Hematopoietic multipotent progenitor cell treated with erythropoietin and hydrocortisone succinate and interleukin-3 and kit ligand, for 15 days (in vitro differentiated cells): ENCODE results near the gene BMAL1.

Source experiments
- DNase-seq: peaks from one replicate; pipeline ENCODE4 v3.0.0-alpha.2; 2015; ENCODE audit warnings: low spot score

BMAL1 gene

DNA sequence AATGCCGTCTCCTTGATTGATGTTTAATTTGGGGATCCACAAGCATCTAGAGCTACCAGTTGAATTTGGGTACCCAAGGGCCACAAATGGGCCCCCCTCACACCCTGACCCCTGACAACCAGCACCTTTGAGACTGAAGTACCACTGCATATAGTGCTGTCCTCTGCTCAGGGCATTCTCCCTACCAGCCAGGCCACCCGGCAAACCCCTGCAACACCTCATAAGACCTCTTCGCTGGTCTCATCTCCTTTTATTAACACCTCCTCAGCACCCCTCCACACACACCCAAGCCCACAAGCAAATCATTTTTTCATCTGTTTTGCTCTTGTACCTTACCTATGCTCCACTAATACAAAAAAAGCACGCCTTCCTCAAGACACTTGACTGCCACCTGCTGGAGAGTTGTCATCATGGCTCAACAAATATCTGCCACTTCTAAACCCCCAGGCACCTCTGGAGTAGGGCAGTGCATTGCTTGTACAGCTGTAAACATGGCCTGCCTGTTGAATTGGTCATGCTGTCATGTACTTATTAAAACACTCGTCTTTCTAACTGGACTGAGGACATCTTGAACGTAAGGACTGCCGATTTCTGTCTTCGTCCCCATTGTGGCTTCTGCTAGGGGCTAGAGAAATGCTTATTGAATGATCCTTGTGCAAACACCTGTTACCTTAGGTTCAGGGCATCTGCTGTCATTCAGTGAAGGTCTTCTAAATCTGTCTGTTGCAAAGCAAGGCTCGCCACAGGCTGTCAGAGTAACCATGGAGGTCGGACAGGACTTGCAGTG is 66.5 kb downstream of the BMAL1 start:
- peak; percentile 55 for DNase-seq

DNA sequence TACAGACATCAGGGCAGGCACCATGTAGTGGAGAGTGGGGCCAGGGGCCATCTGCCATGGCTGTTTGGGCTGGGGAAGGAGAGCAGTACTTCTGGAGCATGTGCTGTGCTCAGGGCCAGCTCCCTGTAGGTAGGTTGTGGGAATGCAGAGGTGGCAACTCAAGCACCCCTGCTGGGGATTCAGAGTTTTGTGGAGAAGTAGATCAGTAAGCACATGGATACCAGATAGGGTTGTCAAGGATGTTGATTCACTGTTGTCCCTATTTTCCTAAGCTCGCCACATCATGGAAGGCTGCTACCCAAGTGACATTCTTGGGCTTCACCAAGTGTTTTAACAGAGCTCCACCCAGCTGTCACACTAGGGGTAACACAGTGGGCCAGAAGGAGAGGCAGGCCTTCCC is 67.2 kb downstream of the BMAL1 start:
- DNase-seq, result no peak

DNA sequence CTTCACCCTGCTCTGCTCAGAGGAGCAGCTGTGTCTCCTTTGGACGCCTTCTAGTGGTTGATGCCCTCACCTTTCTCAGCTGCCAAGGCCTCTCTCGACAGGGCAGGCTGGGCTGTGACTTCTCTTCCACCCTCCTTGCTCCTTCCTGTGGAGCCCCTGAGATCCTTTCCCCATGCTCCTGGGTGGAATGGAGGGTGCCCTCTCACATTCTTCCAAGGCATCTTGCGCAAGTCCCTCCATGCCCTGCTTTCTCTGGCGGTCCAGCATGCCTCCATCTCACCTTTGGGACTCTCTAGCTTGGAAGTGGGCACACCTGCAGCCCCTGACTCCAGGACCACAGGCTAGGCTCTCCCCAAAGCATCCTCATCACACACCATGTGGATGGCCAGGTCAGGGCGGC is 68.9 kb downstream of the BMAL1 start:
- DNase-seq, result no peak

DNA sequence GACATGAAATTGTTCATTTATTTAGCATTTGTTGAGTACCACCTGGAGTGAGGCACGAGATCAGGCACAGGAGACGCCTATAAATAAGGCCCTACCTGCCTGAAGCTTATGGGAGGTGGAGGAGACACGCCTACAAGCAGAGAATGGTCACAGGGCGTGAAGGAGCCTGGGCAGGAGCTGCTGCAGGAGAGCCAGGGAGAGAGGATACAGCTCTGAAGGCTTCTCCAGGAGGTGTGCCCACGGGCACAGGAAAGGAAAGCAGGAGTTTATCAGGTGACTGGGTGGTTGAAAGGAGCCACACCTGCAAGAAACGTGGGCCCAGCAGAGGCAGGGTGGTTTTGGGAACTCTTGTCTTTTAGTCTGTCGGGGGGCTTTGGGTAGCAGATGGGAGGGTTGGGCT is 70.3 kb downstream of the BMAL1 start:
- no peak for DNase-seq

DNA sequence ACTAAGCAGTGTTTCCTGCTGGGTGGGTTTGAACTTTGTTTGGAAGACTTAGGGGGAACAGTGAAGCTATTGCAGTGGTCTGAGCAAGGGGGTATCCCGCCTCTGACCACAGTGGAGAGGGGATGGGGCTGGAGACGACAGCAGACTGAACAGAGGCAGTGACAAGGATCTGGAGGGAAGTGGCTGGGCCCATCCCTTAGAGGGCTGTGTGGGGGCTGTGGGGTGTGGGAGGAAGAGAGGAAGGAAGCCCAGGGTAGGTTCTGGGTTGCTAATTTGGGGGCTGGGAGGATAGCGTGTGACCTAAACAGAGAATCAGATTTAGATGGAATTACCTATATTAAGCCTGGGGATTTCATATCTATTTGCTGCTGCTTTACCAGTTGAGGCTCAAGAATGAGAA is 70.7 kb downstream of the BMAL1 start:
- DNase-seq, result no peak

DNA sequence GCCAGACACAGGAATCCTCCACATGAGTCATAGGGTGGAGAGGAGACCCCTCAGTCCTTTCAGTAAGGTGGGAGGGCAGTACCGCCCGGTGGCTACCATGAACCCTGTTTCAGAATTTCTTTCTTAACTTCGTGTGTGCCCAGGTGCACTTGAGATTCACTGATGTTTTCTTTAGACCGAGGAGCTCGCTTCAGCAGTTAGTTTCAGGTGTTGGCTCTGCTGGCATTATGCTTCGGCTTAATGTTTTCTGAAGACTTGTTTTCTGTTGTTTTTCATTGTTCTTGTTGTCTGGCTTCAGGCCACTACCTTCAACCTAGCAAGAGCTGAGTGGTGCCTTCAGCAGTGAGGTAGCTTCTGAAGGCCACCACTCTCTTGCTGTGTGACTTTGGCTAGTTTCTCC is 71.5 kb downstream of the BMAL1 start:
- no peak for DNase-seq

DNA sequence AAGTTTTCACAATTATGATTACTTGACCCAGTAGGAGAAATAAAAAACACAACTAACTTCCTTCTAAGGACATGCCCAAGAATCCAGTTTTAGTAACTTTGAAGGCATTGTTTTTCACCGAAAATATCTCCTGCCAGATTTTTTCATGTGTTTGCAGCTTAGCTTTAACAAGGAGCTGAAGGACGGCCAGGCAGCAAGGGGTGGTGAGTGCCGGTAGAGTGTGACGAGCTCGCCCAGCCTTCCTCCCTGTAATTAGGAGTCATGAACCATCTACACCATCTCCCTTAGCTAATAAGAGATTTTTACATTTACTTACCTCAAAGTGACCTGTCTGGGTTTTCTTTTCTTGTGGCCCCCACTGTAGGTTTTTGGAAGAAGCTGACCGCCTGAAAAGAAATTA is 72.0 kb downstream of the BMAL1 start:
- no peak for DNase-seq

DNA sequence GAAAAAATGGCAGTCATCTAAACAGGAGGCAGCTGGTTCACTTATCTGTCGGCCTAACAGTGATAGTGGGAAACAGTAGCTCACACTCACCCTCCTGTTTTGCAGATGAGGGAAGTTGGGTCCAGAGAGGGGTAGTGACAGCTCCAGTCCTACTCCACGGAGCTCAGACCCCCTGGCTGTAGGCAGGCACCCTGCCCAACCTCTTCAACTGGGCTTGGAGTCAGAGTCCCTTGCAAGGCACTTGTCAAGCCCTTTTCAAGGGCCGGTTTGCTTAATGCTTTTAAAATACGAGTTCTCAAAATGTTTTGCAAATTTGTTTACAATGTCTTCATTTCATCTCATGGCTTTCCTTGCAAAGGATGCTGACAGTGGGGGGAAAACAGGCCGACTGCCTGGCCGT is 75.1 kb downstream of the BMAL1 start:
- DNase-seq, result no peak

DNA sequence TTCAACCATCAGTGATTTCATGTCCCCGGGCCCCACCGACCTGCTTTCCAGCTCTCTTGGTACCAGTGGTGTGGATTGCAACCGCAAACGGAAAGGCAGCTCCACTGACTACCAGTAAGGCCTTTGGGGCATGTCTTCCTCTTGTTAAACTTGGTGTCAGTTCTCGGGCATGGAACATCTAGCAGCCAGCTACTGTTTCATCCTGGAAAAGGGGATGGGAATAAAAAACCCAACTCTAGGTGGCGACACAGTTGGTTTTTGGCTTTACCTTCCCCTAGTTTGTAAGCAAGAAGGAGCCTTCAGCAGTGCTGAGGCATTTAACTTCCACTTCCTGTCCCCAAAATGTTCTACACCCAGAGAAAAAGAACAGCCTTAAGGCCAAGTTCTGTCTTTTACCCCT is 76.7 kb downstream of the BMAL1 start:
- DNase-seq, result no peak

DNA sequence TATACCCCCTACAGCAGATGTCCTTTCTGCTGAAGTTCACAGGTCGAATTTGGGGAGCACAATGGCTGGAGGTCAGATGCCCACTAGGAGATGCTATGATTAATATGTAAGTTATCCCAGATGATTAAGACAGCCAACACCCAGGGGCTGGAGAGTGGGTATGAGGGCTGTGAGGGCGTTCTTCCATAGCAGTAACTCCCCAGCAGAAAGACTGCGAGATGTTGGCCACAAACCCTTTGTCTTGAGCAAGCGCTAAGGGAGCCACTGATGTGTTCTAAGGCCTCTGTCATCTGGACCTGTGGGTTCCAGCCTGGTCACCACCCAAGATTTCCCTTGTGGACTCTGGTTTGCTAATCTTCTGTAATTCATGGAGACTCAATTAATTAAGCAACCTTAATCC is 77.6 kb downstream of the BMAL1 start:
- no peak for DNase-seq

DNA sequence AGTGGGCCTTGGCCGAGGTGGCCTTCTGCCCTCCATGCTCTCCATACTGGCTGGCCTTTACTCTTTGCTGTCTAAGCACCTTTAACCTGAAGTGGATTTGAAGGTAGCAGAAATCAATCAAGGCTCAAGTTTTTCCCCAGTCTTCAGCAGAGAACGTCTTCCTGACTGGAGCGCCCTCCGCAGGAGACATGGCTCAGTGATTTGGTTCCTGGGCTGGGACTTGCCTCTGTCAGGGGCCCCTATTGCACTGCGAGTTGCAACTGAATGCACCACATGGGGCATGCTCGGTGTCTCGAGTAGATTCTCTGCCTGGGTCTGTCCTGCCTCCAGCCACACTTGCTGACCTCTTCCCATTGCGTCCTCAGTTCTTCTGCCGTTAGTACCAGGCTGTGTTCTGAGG is 79.6 kb downstream of the BMAL1 start:
- no peak for DNase-seq

DNA sequence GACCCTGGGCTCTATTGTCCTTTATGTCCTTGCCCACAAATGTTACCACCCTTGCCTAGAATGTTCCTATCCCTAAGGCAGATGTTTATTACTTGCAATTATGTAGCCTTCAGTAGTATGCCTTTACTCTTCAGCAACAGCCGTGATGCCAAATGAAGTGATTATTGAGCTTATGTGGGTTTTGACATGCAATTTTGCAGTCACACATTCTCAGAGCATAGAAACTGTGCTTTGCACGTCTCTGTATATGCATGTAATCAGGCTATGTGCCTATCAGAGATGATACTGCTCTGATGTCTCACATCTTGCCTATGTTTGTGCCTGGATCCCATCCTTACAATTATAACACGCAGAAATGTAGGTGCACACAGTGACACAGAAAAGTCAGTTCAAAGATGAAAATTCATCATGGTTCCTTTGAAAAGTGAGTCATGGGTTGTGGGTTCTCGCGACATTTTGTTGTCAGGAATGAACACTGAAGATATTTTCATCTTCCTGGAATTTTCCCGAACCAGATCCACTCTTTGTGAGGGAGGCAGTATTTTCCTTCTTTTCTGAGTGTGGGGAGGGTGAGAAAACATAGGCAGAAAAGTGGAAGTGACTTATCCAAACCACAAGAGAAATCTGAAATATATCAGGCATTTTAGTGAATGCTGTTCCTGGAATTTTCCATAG is 81.1 kb downstream of the BMAL1 start:
- no peak for DNase-seq

DNA sequence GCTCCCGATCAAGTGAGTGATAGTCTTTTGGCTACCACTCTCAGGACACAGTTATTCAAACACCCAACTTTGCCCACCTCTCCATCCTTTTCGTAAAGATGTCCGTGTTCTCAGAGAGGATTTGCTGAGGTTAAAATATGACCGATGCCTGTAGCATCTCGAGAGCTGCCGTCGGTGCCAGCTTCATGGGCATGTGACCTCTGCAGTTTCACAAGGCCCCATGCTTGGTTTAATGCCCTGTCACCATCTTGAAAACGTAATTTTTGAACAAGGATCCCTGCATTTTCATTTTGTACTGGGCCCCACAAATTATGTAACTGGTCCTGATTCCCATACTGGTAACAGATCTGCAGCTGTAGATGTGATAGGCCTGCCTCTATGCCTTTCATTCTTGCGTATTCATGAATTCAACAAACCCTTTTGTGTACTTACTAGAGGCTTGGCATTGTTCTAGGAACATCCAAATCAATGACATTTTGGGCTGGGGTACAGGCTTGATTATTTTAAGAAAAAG is 85.1 kb downstream of the BMAL1 start:
- DNase-seq, result no peak

DNA sequence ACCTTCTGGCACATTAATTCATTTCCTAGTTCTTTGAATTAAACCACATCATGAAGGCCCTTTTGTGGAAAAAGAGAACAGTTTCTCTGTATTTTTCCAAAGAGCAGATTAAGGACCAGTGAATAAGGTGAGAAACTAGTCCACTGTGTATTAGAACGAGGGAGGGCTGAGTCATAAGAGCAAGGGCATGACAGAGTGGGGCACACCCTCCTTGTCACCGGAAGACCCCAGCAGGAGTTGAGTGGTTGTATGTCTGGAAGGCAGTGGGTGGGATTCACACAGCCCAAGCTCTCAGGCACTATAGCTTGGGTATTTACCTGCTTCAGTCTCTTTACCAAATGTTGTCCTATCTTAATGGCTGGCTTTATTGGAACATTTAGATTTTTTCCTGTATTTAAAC is 86.8 kb downstream of the BMAL1 start:
- DNase-seq, result no peak

DNA sequence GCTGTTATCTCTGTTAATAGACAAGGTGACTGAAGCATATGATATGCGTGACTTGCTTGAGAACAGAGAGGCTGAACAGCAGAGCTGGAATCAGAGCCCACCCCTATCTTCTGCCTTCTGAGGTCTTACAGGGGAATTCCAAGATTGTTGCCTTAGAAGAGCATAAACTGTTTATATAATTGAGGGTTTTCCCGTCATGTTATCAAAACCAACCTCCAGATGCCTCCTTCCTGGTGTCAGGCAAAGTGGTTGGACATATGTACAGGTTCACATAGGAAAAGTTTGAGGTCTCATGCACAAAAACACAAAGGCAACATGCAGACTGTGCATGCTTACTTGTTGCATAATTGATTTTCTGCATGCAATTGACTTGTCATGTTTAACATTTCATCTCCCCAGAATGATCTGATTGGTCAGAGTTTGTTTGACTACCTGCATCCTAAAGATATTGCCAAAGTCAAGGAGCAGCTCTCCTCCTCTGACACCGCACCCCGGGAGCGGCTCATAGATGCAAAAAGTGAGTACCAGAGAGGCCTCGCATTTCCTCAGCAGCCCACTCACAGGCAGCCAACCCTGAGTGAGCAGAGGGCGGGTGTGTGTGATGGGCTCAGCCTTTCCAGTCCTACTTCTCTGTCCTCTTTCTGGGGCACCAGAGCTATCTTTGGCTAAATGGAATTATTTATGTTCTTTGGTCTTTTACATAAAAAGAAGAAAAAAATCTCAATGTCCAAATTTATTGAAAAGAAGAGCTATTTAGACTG is 88.9 kb downstream of the BMAL1 start:
- no peak for DNase-seq

DNA sequence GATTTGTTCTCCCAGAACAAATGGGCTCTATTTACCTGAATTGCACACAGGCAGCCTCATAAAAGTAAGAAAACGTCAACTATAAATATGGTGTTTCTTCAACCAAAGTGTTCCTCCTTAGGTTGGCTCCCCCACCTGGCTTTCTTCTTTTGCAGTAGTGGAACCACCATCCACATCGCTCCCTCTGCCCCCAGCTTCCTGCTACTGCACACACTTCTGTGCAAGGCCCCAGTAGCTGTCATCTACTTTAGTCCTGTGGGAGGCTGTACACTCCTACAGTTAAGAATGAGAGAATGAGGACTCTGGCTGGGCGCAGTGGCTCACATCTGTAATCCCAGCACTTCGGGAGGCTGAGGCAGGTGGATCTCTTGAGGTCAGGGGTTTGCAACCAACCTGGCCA is 89.5 kb downstream of the BMAL1 start:
- no peak for DNase-seq

DNA sequence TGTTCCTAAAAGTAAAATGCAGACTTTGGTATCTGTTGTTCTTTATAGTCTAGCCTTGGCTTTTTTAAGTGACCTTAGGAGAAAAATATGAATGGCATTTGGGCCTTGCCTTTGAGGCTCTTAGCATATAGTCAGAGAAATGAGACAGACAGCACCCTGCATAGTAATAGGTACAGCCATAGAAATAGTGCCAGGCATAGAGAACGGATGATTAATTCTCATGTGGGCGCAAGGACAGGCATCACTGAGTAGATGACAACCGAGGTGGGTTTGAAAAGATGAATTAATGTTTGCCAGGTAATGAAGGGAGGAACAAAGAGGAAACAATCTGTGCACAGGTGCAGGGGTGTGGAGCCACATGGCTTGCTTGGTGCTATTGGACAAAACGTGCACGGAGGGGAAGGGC is 90.5 kb downstream of the BMAL1 start:
- no peak for DNase-seq

DNA sequence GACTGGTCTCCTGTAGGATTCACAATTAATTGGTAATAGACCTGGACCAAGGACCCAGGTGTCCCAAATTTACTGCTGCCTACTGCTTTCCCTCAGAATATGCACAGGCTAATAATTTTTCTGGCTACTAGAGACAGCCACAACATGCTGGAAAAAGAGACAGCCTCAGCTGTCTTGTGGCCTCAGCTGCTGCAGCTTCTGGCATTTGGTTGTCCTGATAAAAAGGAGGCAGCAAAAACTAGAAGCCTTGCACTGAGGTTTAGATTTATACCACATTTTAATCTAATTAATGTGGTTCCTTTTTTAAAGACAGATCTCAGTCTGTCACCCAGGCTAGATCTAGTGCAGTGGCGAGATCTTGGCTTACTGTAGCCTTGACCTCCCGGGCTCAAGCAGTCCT is 95.6 kb downstream of the BMAL1 start:
- no peak for DNase-seq

DNA sequence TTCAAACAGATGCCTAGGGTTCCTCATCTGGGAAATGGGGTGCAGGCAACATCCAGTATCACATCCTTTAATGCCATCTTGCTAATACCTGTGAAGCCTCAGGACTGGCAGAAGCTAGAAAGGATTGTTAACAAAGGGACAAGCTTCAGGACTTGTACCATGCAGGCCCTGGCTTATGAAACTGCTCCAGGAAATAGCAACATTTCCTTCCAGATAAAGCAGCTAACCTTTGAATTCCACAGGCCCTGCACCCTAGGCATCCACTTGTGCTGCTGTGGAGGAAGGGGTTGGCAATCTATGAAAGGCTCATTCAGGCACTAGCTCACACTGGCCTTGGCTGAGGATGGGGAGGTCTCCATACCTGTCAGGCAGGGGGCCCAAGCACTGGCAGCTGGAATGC is 98.2 kb downstream of the BMAL1 start:
- no peak for DNase-seq

DNA sequence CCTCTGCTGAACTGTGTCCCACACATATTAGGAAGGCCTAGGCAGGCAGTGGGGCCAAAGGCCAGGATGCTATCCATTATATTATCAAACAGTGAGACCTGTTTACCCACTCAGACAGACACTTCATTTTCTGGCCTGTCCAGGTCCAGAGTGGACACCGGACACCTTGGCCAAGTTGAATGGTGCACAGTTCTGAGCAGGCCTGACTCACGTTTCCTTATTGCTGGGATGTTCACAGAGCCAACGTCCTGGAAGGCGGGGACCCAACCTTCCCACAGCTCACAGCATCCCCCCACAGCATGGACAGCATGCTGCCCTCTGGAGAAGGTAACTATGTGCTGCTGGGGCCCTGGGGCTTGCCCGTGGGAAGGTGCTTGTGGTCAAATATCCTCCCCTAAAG is 98.8 kb downstream of the BMAL1 start:
- no peak for DNase-seq

DNA sequence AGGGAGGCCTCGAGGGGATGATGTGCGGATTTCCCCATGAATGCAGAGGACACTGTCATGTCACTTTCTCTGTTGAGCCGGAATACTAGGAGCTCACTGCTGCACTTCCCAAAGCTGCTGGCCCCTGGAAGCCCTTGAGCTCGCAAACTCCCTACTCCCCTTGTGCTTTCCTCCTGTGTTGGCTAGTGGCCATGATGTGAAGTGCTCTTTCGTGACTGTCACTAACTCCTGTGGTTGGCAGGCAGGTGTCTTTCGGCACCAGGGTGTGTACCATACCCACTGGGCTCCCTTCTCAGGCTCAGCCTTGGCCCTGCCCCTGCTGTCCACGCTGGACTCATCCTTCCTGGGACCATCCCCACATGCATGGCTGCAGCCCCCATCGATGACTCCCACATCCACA is 99.2 kb downstream of the BMAL1 start:
- DNase-seq, result no peak

DNA sequence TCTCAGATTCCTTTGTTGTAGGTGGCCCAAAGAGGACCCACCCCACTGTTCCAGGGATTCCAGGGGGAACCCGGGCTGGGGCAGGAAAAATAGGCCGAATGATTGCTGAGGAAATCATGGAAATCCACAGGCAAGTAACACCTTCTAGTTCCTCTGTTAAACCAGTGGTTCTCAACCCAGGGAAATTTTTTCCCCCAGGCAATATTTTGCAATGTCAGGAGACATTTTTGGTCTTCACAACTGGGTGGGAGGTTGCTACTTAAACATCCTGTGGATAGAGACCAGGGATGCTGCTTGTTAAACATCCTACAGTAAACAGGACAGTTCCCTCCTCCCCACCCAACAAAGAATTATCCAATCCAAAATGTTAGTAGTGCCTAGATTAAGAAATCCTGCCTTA is 100.7 kb downstream of the BMAL1 start:
- DNase-seq, result no peak

DNA sequence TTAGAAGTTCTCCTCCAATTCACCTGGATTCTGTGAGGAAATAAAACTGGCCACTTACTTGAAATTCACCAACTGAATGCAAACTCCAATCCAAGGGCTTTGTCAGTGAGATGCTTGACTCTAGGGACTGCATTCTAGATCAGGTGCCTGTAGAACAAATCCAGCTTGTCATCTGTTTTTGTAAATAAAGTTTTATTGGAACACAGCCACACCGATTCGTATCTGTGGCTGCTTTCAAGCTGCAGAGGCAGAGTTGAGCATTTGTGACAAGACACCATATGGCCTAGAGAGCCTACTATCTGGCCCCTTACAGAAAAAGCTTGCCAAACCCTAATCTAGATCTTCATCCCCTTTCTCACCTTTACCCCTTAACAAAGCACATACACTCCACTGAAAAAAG is 103.1 kb downstream of the BMAL1 start:
- DNase-seq, result no peak
